DOHH2 (cell line): ENCODE results near the gene MYO9A.

ENCODE experiments used
- CTCF ChIP-seq: fragments of 200-600 bp; sonication (generic); IDR thresholded peaks from one replicate; pipeline ENCODE4 v1.5.1; 2014; ENCODE audit warnings: antibody characterized with exemption, mild to moderate bottlenecking, low read depth, low read length; ENCODE audit not compliant: poor library complexity, severe bottlenecking
- EZH2phosphoT487 ChIP-seq: fragments of 200-600 bp; sonication (generic); IDR thresholded peaks from 2 replicates; pipeline ENCODE4 v1.6.1; 2017; ENCODE audit warnings: borderline replicate concordance, mild to moderate bottlenecking, antibody characterized with exemption, low read length, moderate library complexity, mixed read lengths

DNA sequence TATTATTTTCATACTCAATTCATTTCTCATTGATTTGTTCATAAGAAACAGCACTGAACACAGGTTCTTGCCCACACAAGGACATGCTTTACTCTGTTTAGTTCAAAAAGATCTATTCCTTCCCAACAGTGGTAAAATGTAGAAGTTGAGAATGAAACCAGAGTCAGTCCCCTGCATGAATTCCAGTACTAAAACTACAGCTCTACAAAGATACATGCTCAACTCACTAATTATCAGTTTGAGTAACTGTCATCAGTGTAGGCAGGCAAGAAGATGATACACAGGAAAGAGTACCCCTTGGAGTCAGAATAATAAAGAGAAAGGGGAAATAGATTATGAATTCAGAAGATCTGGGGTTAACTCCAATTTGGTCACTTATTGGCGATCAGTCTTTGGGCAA, 264.4 kb downstream of the MYO9A start:
- TF ChIP-seq CTCF = no peak
- no peak for TF ChIP-seq EZH2phosphoT487
